HG03457 (cell line): ENCODE data around the gene EPHA7.

Experiments
- ATAC-seq: cut with Tn5 transposase; IDR thresholded peaks from one replicate; pipeline ENCODE4 v1.9.1; 2021; ENCODE audit warnings: moderate number of reproducible peaks; ENCODE audit not compliant: unreplicated experiment

Gene EPHA7

GRCh38 chr6:93393554-93394074 is 25.7 kb downstream of the EPHA7 start:
- ATAC-seq = no peak

GRCh38 chr6:93392797-93393196 is 26.6 kb downstream of the EPHA7 start:
- ATAC-seq = no peak

DNA sequence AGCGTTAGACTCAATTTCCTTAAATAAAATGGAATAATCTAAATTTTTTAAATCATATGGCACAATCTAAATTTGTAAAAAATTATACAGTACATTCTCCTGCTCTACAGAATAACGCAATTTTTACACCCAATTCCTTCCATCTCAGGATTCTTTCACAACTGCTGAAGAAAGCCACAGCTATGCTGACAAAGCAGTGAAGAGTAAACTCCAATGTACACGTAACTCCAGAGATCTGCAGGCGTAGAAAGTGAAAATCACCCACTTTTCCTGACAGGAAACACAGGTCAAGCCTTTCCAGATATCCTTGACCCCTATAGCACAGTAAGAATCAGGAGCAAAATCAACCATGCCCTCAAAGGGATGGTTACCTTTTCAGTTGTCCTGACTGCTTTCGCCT is 27.4 kb downstream of the EPHA7 start:
- no peak for ATAC-seq

- no peak for ATAC-seq
These were observed 30.2 kb downstream of the EPHA7 start for GRCh38 chr6:93389192-93389591.

DNA sequence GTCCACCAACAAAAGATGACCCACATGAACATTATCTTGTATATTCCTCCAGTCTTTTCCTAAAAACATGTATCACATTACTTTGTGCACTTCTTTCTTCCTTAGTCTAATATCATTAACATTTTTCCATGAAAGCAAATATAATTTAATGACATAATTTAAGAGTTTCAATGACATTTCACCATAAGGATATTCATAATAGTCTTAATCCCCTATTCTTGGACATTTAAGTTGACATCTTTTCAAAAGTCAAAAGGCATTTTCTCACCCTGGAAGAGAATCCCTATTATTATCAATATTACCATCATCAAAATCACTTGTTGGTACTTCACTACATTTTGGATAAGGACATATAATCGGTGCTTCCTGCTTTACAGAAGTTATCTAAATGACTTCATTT is 31.3 kb downstream of the EPHA7 start:
- ATAC-seq = no peak

GRCh38 chr6:93376026-93376540 is 43.3 kb downstream of the EPHA7 start:
- no peak for ATAC-seq

GRCh38 chr6:93373445-93373844 is 45.9 kb downstream of the EPHA7 start:
- ATAC-seq = no peak

DNA sequence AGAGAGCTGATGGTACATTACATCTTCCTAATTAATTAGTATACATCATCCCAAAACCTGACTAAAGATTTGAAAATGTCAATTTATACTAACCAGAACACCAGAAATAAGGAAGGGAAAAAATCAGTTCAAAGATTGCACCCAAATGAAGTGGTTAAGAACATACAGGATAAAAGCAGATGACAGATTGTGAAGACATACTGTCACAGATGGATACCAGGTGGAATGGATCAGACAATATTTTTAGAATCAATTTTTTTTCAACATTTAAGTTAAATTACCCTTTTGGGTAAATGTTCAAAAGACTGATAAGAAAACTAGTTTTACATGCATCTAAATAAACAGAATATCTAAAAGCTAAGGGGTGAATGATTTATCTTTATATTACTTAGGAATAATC is 47.6 kb downstream of the EPHA7 start:
- ATAC-seq = no peak

DNA sequence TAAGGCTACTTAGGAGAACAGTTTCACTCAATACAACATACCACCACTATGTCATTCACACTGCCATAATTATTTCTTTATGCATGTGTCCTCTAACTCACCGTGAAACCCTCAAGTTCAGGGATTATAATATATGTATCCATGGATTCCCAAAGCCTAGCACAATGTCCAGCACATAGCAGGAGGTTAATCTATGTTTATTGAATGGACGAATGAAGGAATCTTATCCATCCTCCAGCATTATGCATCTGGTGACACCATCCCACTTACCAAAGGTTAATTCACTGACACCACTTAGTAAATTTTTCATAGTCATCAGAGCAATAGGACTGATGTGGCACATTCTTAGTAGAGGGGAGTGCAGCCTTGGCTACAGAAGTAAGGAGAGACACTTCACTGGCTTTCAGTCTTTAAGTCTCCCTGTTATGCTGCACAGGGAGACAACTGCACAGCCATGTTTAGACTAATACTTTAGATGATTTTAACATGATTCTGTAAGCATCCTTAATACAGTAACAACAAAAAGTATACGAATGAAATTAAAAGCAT is 49.7 kb downstream of the EPHA7 start:
- ATAC-seq = no peak

GRCh38 chr6:93366506-93366905 is 52.9 kb downstream of the EPHA7 start:
- no peak for ATAC-seq

- no peak for ATAC-seq
These were observed 53.9 kb downstream of the EPHA7 start for GRCh38 chr6:93365445-93365844.

- no peak for ATAC-seq
These were observed 60.9 kb downstream of the EPHA7 start for GRCh38 chr6:93358435-93358834.

DNA sequence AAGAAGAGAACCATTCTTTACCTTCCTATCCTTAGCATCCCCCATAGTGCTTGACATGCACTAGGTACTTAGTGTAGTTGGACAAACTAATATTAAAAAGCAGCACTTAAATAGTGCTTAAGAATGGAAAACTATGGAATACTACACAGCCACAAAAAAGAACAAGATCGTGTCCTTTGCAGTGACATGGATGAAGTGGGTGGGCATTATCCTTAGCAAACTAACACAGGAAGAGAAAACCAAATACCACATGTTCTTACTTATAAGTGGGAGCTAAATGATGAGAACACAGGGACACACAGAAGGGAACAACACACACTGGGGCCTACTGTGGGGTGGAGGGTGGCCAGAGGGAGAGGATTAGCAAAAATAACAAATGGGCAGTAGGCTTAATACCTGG is 66.8 kb downstream of the EPHA7 start:
- ATAC-seq = no peak

GRCh38 chr6:93351222-93351621 is 68.1 kb downstream of the EPHA7 start:
- no peak for ATAC-seq

GRCh38 chr6:93350774-93351173 is 68.6 kb downstream of the EPHA7 start:
- no peak for ATAC-seq

- ATAC-seq = no peak
These were observed 75.0 kb downstream of the EPHA7 start for GRCh38 chr6:93344333-93344835.

- ATAC-seq = no peak
These were observed 75.9 kb downstream of the EPHA7 start for GRCh38 chr6:93343476-93343875.

DNA sequence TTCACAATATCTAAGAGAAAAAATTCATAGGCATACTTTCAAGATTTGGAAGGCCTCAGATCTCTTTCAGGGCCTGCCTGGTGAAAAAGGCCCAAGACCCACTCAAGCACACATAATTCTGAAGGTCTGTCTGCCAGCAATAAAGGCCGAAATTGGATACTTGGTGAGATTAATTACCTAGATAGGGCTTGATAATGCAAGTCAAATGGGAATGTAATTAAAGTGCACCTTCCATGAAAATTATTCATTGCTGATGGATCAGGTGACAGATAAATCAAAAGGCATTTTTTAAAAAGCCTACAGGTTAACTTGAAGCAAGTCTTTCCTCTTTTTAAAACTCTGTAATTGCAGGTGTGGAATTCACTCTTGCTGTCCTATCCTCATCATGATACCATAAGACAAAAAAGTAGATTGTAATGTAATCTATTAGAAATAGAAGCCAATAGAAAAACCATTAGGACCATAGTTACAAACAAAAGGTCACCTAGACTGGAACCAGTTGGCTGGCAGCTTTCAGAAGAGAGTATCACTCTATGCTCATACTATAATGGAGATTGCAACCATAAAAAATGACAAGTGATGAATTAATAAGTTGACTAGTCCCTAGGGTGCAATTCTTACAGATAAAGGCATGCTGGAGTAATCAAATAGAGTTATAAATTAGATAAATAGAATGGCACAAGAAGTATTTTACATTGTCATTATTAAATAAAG is 77.3 kb downstream of the EPHA7 start:
- ATAC-seq = no peak

DNA sequence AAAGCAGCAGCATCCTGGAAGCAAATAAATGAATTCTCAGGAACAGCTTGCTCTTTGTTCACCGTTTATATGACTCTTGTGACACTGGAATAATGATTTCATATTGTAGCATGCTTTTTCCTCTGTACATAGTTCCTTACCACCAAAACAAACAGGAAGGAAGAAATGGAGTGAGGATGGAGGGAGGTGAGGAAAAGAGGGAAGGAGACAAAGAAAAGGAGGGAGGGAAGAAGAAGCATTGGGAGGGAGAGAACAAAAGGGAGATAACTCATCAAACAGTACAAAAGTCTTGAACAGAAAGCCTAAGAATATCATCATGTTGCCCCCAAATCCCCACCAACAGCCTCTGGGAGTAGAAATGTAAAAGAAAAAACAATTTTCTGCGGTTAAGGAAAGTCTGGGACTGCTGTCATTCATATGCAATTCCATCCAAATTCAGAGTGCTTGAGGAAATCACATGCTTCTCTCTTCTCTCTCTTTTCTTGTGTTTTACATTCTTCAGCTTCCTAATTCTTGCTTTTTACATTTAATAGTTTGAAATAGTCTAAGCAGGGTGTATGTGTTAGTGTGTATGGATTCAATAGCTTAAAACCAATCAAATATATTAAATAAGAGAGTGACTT is 81.5 kb downstream of the EPHA7 start:
- ATAC-seq = no peak

DNA sequence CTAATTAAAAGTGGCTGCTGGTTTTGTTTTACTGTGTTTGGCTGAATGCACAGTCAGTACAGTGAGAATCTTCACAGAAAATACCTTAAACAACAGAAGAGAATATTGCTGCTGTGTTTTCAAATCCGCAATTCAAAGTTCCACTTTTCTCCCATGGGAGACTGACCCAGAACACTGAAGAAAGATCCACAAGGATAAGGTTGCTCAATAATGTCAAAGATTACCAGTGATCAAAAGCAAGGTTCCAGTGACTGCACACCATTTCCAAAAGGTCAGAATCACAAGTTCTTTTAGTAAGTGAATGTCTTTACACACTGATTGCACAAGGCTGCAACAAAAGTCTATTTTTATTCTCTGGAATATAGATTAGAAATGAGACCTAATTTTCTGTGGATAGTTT is 82.3 kb downstream of the EPHA7 start:
- ATAC-seq = no peak

- no peak for ATAC-seq
These were observed 89.9 kb downstream of the EPHA7 start for GRCh38 chr6:93329301-93330000.
